Measurements from ENCODE around the gene SMG6.
"Not testable (repeated sequence)": the region's sequence is repeated elsewhere in the genome, so short reads cannot be mapped to it uniquely, and the experiment has no call there.

GRCh38 chr17:2258830-2259229, 44.8 kb downstream of the SMG6 start:
- TF ChIP-seq, protein P1, sequence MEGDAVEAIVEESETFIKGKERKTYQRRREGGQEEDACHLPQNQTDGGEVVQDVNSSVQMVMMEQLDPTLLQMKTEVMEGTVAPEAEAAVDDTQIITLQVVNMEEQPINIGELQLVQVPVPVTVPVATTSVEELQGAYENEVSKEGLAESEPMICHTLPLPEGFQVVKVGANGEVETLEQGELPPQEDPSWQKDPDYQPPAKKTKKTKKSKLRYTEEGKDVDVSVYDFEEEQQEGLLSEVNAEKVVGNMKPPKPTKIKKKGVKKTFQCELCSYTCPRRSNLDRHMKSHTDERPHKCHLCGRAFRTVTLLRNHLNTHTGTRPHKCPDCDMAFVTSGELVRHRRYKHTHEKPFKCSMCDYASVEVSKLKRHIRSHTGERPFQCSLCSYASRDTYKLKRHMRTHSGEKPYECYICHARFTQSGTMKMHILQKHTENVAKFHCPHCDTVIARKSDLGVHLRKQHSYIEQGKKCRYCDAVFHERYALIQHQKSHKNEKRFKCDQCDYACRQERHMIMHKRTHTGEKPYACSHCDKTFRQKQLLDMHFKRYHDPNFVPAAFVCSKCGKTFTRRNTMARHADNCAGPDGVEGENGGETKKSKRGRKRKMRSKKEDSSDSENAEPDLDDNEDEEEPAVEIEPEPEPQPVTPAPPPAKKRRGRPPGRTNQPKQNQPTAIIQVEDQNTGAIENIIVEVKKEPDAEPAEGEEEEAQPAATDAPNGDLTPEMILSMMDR (IDR thresholded peaks at IDR 0.05), result not testable (repeated sequence)
- TF ChIP-seq POLR2A (IDR thresholded peaks at IDR 0.05), result not testable (repeated sequence)

Measured in esophagus squamous epithelium (tissue), 4 donors.